ENCODE results near the gene KRTDAP. TPM values are rescaled to one million over a fixed set of nuclear protein-coding genes. Genes with fewer than 3 reads are reported as not detected.

KRTDAP gene
- polyA plus RNA-seq, 1 of the 3 experiments (the other 2 are of a cell fraction) = not detected

GRCh38 chr19:35510626-35510964, 20.3 kb upstream of the KRTDAP start:
- H3K27me3 ChIP-seq (ENCODE audit: insufficient read depth) = peaks cover 81% of the 10 kb centered on the region
- no peaks in the 10 kb centered on the region for H4K20me1 ChIP-seq (ENCODE audit: insufficient read depth)
- no peaks in the 10 kb centered on the region for H3K36me3 ChIP-seq (replicated peaks in 1 of 2; ENCODE audit: control insufficient read depth in 1 of 2, insufficient read depth in 2 of 2, low read length in 1 of 2)
- H3K4me3 ChIP-seq (ENCODE audit: low read depth in 2 of 2, low read length in 1 of 2) = peak overlapping the region in 1 of 2 experiments; percentile 46; a peak in 1 of 4 replicates
- no peak for DNase-seq
- no peak overlapping the region for H3K9ac ChIP-seq
- POLR2A ChIA-PET = interaction anchor here (0.6 kb wide), 1 partner anchor 10 kb away, joined by 4 read pairs; no protein-coding TSS in a partner anchor
- CTCF ChIA-PET = interaction anchor here (0.5 to 8.3 kb wide), 42 partner anchors 8 to 333 kb away, joined by 3 to 127 read pairs (median 4); partner anchors contain the start of genes ATP4A, FFAR3 and KRTDAP
- no peaks in the 10 kb centered on the region for H3K9me2 ChIP-seq
- no peaks in the 10 kb centered on the region; a peak in 2 of 4 replicates for H3K4me1 ChIP-seq (ENCODE audit: control insufficient read depth in 1 of 2, insufficient read depth in 2 of 2, low read depth in 1 of 2, low read length in 1 of 2)
- no peaks in the 10 kb centered on the region for H3K79me2 ChIP-seq (ENCODE audit: insufficient read depth)
- no peaks in the 10 kb centered on the region for H3F3A ChIP-seq (replicated peaks; ENCODE audit: insufficient read depth)
- TF ChIP-seq GATA2 (CRISPR knock-in tag; IDR thresholded peaks at IDR 0.05) (no peak), FOXJ3 (CRISPR knock-in tag; IDR thresholded peaks at IDR 0.05) (no peak), POLR2AphosphoS5 (IDR thresholded peaks at IDR 0.05; ENCODE audit: low read depth, low read length) (no peak), RXRA (IDR thresholded peaks at IDR 0.05; ENCODE audit: borderline replicate concordance, low read depth) (no peak), CHD2 (IDR thresholded peaks at IDR 0.05; ENCODE audit: low read length, partially characterized antibody) (no peak), JUND (IDR thresholded peaks at IDR 0.05) (no peak), FOSL2 (IDR thresholded peaks at IDR 0.05; ENCODE audit: borderline replicate concordance, low read depth) (no peak), MXI1 (IDR thresholded peaks at IDR 0.05; ENCODE audit: low read depth, low read length) (no peak), NRF1 (IDR thresholded peaks at IDR 0.05; ENCODE audit: low read depth, low read length) (no peak), EZH2phosphoT487 (IDR thresholded peaks at IDR 0.05; ENCODE audit: borderline replicate concordance, low read depth) (no peak), YY1 (IDR thresholded peaks at IDR 0.05; ENCODE audit: low read depth) (no peak), GABPA (IDR thresholded peaks at IDR 0.05; ENCODE audit: low read depth) (no peak), TAF1 (IDR thresholded peaks at IDR 0.05; ENCODE audit: borderline replicate concordance, low read depth, low read length) (no peak), REST (IDR thresholded peaks at IDR 0.05; ENCODE audit: low read depth, low read length) (no peak), EP300 (IDR thresholded peaks at IDR 0.05; ENCODE audit: borderline replicate concordance in 1 of 2, low read depth in 1 of 2, low read length in 1 of 2) (no peak), PBX3 (IDR thresholded peaks at IDR 0.05) (no peak), RFX5 (IDR thresholded peaks at IDR 0.05; ENCODE audit: low read length) (no peak)
- WGBS (ENCODE audit: low lambda C conversion rate) = 2% methylated on average over 13 of the region's 15 CpGs
- no peaks in the 10 kb centered on the region for H3K9me3 ChIP-seq
- no peak overlapping the region for H3K27ac ChIP-seq (ENCODE audit: low read depth in 2 of 2, low read length in 1 of 2)
- H2AFZ ChIP-seq (ENCODE audit: low read depth) = no peak overlapping the region
- peak overlapping the region; percentile 53; the same call in 1 of the 2 replicates for H3K4me2 ChIP-seq

Measured in SK-N-SH (cell line).